ENCODE data around the gene TRIB2. TPM values are rescaled to one million over a fixed set of nuclear protein-coding genes. Genes with fewer than 3 reads are reported as not detected.
A peak's percentile ranks its signal among the peaks of the same experiment; 100 is the strongest.

TRIB2 gene
- total RNA-seq, 1 donor: 28.9 TPM

- DNase-seq (ENCODE audit: low read depth): no peak
- no peak overlapping the region for H3K4me3 ChIP-seq (ENCODE audit: low read depth, low read length)
- no peak for TF ChIP-seq CTCF (IDR thresholded peaks at IDR 0.05; ENCODE audit: insufficient read depth, low read depth, low read length)
Observed at GRCh38 chr2:12730265-12730664, 13.5 kb downstream of the TRIB2 start.

- no peak overlapping the region for H3K4me3 ChIP-seq (ENCODE audit: low read depth, low read length)
- DNase-seq (ENCODE audit: low read depth): no peak
- TF ChIP-seq CTCF (IDR thresholded peaks at IDR 0.05; ENCODE audit: insufficient read depth, low read depth, low read length): no peak
Observed at GRCh38 chr2:12731701-12732280, 15.1 kb downstream of the TRIB2 start.

- H3K4me3 ChIP-seq (ENCODE audit: low read depth, low read length): no peak overlapping the region
- DNase-seq (ENCODE audit: low read depth): no peak
- TF ChIP-seq CTCF (IDR thresholded peaks at IDR 0.05; ENCODE audit: insufficient read depth, low read depth, low read length): no peak
Observed at GRCh38 chr2:12732651-12733050, 15.9 kb downstream of the TRIB2 start.

GRCh38 chr2:12733846-12734245 lies 17.1 kb downstream of the TRIB2 start:
- no peak overlapping the region for H3K4me3 ChIP-seq (ENCODE audit: low read depth, low read length)
- no peak for TF ChIP-seq CTCF (IDR thresholded peaks at IDR 0.05; ENCODE audit: insufficient read depth, low read depth, low read length)
- no peak for DNase-seq (ENCODE audit: low read depth)

- H3K4me3 ChIP-seq (ENCODE audit: low read depth, low read length): no peak overlapping the region
- DNase-seq (ENCODE audit: low read depth): peak; percentile 69
- no peak for TF ChIP-seq CTCF (IDR thresholded peaks at IDR 0.05; ENCODE audit: insufficient read depth, low read depth, low read length)
Observed at GRCh38 chr2:12734914-12735654, 18.3 kb downstream of the TRIB2 start.

- DNase-seq (ENCODE audit: low read depth): no peak
- TF ChIP-seq CTCF (IDR thresholded peaks at IDR 0.05; ENCODE audit: insufficient read depth, low read depth, low read length): no peak
Observed at GRCh38 chr2:12737297-12737696, 20.6 kb downstream of the TRIB2 start.

More at GRCh38 chr2:12737297-12737696, 20.6 kb downstream of the TRIB2 start:
- no peak overlapping the region for H3K4me3 ChIP-seq (ENCODE audit: low read depth, low read length)
